Lower leg skin (tissue), 4 donors: ENCODE data around the gene ULK3. TPM values are rescaled to one million over a fixed set of nuclear protein-coding genes. Genes with fewer than 3 reads are reported as not detected.

ENCODE experiments used
- DNase-seq, 2 donors: peaks; one replicate each; pipeline ENCODE4 v3.0.0-alpha.2; 2019; ENCODE audit warnings: low spot score in 2 of 2
- H3K4me3 ChIP-seq: fragments of 200-600 bp; sonication (generic); 2 replicates; pipeline ENCODE4 v1.5.1; 2017; ENCODE audit warnings: mild to moderate bottlenecking, low read depth; ENCODE audit not compliant: poor library complexity, severe bottlenecking
- CTCF ChIP-seq, 3 donors: fragments of 450-650 bp; IDR thresholded peaks; one replicate each; pipeline ENCODE4 v1.5.1; 2016; ENCODE audit warnings: antibody characterized with exemption in 3 of 3, mild to moderate bottlenecking in 3 of 3, moderate library complexity in 2 of 3
- POLR2A ChIP-seq, 2 donors: fragments of 450-650 bp; IDR thresholded peaks; one replicate each; pipeline ENCODE4 v1.6.1; 2016 to 2017; ENCODE audit warnings: antibody characterized with exemption in 2 of 2, mild to moderate bottlenecking in 1 of 2, moderate library complexity in 1 of 2
- WGBS, 2 donors: methylation state at CpG; one replicate each; pipeline ENCODE4 v1.1.5; 2018; 5-methylcytosine and 5-hydroxymethylcytosine counted together
- intact Hi-C: fragments of 100-400 bp; cut with DNase I; formaldehyde crosslinking; loops from one replicate; pipeline ENCODE4 v1.15.0; 2023; ENCODE audit warnings: low total_unique reads
- total RNA-seq, 4 donors: library from RNA; depleted of rRNA; stranded (reverse); fragments of >200 nt; gene quantifications; one replicate each; pipeline ENCODE4 v1.1.0, GENCODE V29; 2016

ULK3 gene
- total RNA-seq, 4 donors from 2014 or later, result 108 to 189 (median 123) TPM

- 32 to 56% methylated on average over 2 of the region's 2 CpGs for WGBS, 2 donors
- TF ChIP-seq CTCF (IDR thresholded peaks at IDR 0.05) (no peak), POLR2A (IDR thresholded peaks at IDR 0.05) (no peak)
- intact Hi-C loops, result no loop called here
- H3K4me3 ChIP-seq, result no peak overlapping the region
- no peak for DNase-seq
These were observed 12.9 kb upstream of the ULK3 start for GRCh38 chr15:74855857-74856256.

GRCh38 chr15:74854453-74855022 lies 11.6 kb upstream of the ULK3 start:
- TF ChIP-seq POLR2A (IDR thresholded peaks at IDR 0.05) (no peak), CTCF (IDR thresholded peaks at IDR 0.05) (no peak)
- no peak for DNase-seq
- WGBS, 2 donors, result 90 to 92% methylated on average over 13 of the region's 13 CpGs
- intact Hi-C loops, result no loop called here
- H3K4me3 ChIP-seq, result no peak overlapping the region

- WGBS, 2 donors, result 89 to 91% methylated on average over 7 of the region's 7 CpGs
- no peak overlapping the region for H3K4me3 ChIP-seq
- TF ChIP-seq POLR2A (IDR thresholded peaks at IDR 0.05), result no peak
- no peak for TF ChIP-seq CTCF (IDR thresholded peaks at IDR 0.05)
- intact Hi-C loops, result no loop called here
- DNase-seq, result no peak
These were observed 9.0 kb upstream of the ULK3 start for GRCh38 chr15:74851960-74852359.

- TF ChIP-seq POLR2A (IDR thresholded peaks at IDR 0.05), result no peak
- intact Hi-C loops, result no loop called here
- H3K4me3 ChIP-seq, result no peak overlapping the region
- no peak for DNase-seq
- 94 to 95% methylated on average over 4 of the region's 4 CpGs for WGBS, 2 donors
These were observed 7.4 kb upstream of the ULK3 start for GRCh38 chr15:74850393-74850792.

GRCh38 chr15:74847432-74847831 lies 4.5 kb upstream of the ULK3 start:
- TF ChIP-seq POLR2A (IDR thresholded peaks at IDR 0.05) (no peak), CTCF (IDR thresholded peaks at IDR 0.05) (no peak)
- no peak for DNase-seq
- intact Hi-C loops, result loop anchor here (10.0 kb wide), 1 partner anchor 47 kb away; the partner anchor contains the start of gene MPI
- WGBS, 2 donors, result 79 to 90% methylated on average over 3 of the region's 3 CpGs
- H3K4me3 ChIP-seq, result no peak overlapping the region

- TF ChIP-seq CTCF (IDR thresholded peaks at IDR 0.05) (no peak), POLR2A (IDR thresholded peaks at IDR 0.05) (no peak)
- no peak overlapping the region for H3K4me3 ChIP-seq
- no peak for DNase-seq
- intact Hi-C loops, result loop anchor here (10.0 kb wide), 1 partner anchor 49 kb away; the partner anchor contains the start of gene MPI
- 87 to 88% methylated on average over 4 of the region's 4 CpGs for WGBS, 2 donors
These were observed 2.6 kb upstream of the ULK3 start for GRCh38 chr15:74845581-74845980.
